Fibroblast of upper back skin (primary cell): ENCODE data around the gene NAA10.

Source experiments
- DNase-seq: peaks from one replicate; pipeline ENCODE4 v3.0.0-alpha.2; 2013

The NAA10 gene

GRCh38 chrX:153883163-153883843 lies 51.5 kb downstream of the NAA10 start:
- DNase-seq = no peak

- DNase-seq = no peak
Measured at GRCh38 chrX:153882557-153882956, 52.3 kb downstream of the NAA10 start.

- DNase-seq = no peak
Measured at GRCh38 chrX:153882086-153882498, 52.7 kb downstream of the NAA10 start.

- no peak for DNase-seq
Measured at GRCh38 chrX:153881281-153881680, 53.6 kb downstream of the NAA10 start.

- no peak for DNase-seq
Measured at GRCh38 chrX:153880440-153880815, 54.4 kb downstream of the NAA10 start.

- no peak for DNase-seq
Measured at GRCh38 chrX:153879741-153880439, 54.9 kb downstream of the NAA10 start.
